Measurements from ENCODE around the gene GRIK3.

GRCh38 chr1:37021502-37021901 lies 12.8 kb downstream of the GRIK3 start:
- TF ChIP-seq CTCF (IDR thresholded peaks at IDR 0.05) (no peak), POLR2A (IDR thresholded peaks at IDR 0.05) (no peak)
